Endothelial cell (in vitro differentiated cells): ENCODE measurements around the gene FN1. TPM values are rescaled to one million over a fixed set of nuclear protein-coding genes. Genes with fewer than 3 reads are reported as not detected.

Experiments
- DNase-seq: peaks from one replicate; pipeline ENCODE4 v3.0.0; 2021; ENCODE audit warnings: low spot score
- H3K27ac Mint-ChIP-seq: one replicate; pipeline ENCODE4 v1.8.0; 2021; ENCODE audit warnings: mixed read lengths, inconsistent platforms; ENCODE audit not compliant: unreplicated experiment
- H3K27me3 Mint-ChIP-seq: one replicate; pipeline ENCODE4 v1.8.0; 2021; ENCODE audit warnings: mild to moderate bottlenecking, moderate library complexity, mixed read lengths, inconsistent platforms; ENCODE audit not compliant: unreplicated experiment
- H3K36me3 Mint-ChIP-seq: one replicate; pipeline ENCODE4 v1.8.0; 2021; ENCODE audit warnings: mild to moderate bottlenecking, low read depth, mixed read lengths, inconsistent platforms; ENCODE audit not compliant: unreplicated experiment
- H3K4me1 Mint-ChIP-seq: one replicate; pipeline ENCODE4 v1.8.0; 2021; ENCODE audit warnings: mild to moderate bottlenecking, mixed read lengths, inconsistent platforms; ENCODE audit not compliant: unreplicated experiment
- H3K4me3 Mint-ChIP-seq: one replicate; pipeline ENCODE4 v1.8.0; 2021; ENCODE audit warnings: mild to moderate bottlenecking, mixed read lengths, inconsistent platforms; ENCODE audit not compliant: unreplicated experiment
- H3K9me3 Mint-ChIP-seq: one replicate; pipeline ENCODE4 v1.8.0; 2021; ENCODE audit warnings: mixed read lengths, inconsistent platforms; ENCODE audit not compliant: unreplicated experiment
- CTCF ChIP-seq: fragments of 200-600 bp; sonication (generic); IDR thresholded peaks from one replicate; pipeline ENCODE4 v1.5.0; 2021; ENCODE audit warnings: antibody characterized with exemption; ENCODE audit not compliant: unreplicated experiment
- total RNA-seq: library from RNA; stranded (reverse); fragmentation: NEBNext Ultra II Directional; extraction: Animal tissue kit (Norgen Biotek cat#: 25700); gene quantifications from one replicate; pipeline ENCODE4 v1.2.1, GENCODE V29; 2021; ENCODE audit not compliant: unreplicated experiment

The FN1 gene
- total RNA-seq, 1 donor from 2014 or later = 1,159 TPM

GRCh38 chr2:215384710-215385109 is 51.2 kb downstream of the FN1 start:
- Mint-ChIP-seq H3K4me1 (no peaks in the 10 kb centered on the region), H3K27me3 (no peaks in the 10 kb centered on the region), H3K4me3 (no peak overlapping the region), H3K27ac (no peak overlapping the region), H3K36me3 (peaks cover 49% of the 10 kb centered on the region), H3K9me3 (no peaks in the 10 kb centered on the region)
- no peak for DNase-seq
- no peak for TF ChIP-seq CTCF

DNA sequence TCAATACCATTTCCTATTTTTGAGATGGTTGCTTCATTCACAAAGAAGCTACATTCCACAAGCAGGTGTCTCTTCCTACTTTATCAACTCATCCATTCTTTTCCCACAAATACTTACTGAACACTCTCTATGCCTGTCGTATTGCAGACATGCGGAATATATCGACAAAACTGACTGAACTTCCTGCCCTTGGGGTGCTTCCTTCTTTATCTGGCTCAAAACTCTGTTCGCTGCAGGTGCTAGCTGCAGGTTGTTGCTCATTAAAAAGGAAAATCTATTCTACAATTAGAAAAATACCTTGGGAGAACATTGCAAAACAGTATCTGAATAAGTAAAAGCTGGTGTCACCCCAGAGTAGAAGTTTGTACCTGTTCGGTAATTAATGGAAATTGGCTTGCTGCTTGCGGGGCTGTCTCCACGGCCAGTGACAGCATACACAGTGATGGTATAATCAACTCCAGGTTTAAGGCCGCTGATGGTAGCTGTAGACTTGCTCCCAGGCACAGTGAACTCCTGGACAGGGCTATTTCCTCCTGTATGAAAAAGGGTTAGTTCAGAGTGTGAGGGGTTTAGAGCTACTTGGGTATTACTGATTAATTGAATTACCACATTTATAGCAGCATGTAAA is 52.1 kb downstream of the FN1 start:
- no peaks in the 10 kb centered on the region for H3K4me1 Mint-ChIP-seq
- H3K4me3 Mint-ChIP-seq = no peak overlapping the region
- no peaks in the 10 kb centered on the region for H3K27me3 Mint-ChIP-seq
- no peak for TF ChIP-seq CTCF
- no peak for DNase-seq
- H3K9me3 Mint-ChIP-seq = no peaks in the 10 kb centered on the region
- H3K27ac Mint-ChIP-seq = no peak overlapping the region
- peaks cover 55% of the 10 kb centered on the region for H3K36me3 Mint-ChIP-seq

DNA sequence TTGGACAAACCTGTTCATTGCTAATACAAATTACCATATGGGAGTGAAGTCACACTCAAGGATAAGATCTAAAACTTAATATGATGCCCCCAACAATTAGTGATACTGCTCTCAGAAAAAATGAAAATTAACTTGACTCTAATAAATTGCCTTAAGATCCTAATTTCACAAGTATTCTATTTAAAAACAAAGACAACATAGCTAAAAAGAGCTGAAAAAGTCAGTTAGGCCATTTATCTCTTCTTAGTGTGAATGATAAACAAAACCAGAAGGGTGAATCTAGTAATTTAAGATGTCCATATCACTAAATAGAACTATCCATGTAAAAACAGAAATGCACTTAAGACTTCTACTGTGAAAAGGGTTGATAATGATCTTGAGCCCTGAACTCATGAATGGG is 53.4 kb downstream of the FN1 start:
- Mint-ChIP-seq H3K36me3 (peaks cover 54% of the 10 kb centered on the region), H3K27me3 (no peaks in the 10 kb centered on the region), H3K9me3 (no peaks in the 10 kb centered on the region), H3K4me3 (no peak overlapping the region), H3K4me1 (no peaks in the 10 kb centered on the region), H3K27ac (no peak overlapping the region)
- DNase-seq = no peak
- TF ChIP-seq CTCF = no peak

DNA sequence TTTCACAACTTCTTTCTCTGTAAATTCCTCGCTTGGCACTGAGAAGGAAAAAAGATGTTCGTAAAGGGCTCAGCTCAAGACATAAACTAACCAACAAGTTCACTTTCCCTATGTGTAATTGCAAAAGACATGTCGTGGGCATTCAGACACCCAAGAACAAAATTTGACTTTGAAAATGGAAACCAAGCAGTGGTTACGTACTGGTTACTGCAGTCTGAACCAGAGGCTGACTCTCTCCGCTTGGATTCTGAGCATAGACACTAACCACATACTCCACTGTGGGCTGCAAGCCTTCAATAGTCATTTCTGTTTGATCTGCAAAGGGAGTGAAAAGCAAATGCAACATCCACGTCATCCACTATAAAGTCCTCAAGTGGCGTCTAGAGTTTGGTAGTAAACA is 53.9 kb downstream of the FN1 start:
- H3K4me3 Mint-ChIP-seq = no peak overlapping the region
- no peak for DNase-seq
- H3K27me3 Mint-ChIP-seq = no peaks in the 10 kb centered on the region
- H3K27ac Mint-ChIP-seq = no peak overlapping the region
- H3K4me1 Mint-ChIP-seq = no peaks in the 10 kb centered on the region
- no peaks in the 10 kb centered on the region for H3K9me3 Mint-ChIP-seq
- peaks cover 53% of the 10 kb centered on the region for H3K36me3 Mint-ChIP-seq
- TF ChIP-seq CTCF = no peak

GRCh38 chr2:215380699-215381098 is 55.2 kb downstream of the FN1 start:
- no peak for DNase-seq
- Mint-ChIP-seq H3K9me3 (no peaks in the 10 kb centered on the region), H3K36me3 (peaks cover 53% of the 10 kb centered on the region), H3K4me3 (no peak overlapping the region), H3K27ac (no peak overlapping the region), H3K4me1 (no peaks in the 10 kb centered on the region), H3K27me3 (no peaks in the 10 kb centered on the region)
- TF ChIP-seq CTCF = no peak
